Naive thymus-derived CD8-positive, alpha-beta T cell (primary cell): ENCODE measurements around the gene KRT1. TPM values are rescaled to one million over a fixed set of nuclear protein-coding genes. Genes with fewer than 3 reads are reported as not detected.
A peak's percentile ranks its signal among the peaks of the same experiment; 100 is the strongest.

Experiments
- ATAC-seq, 2 donors: fragments of 150-1000 bp; cut with Tn5 transposase in 1 of 2; sonication (Bioruptor Pico), chemical (Tn5 transposase) in 1 of 2; 1 replicate in 1 of 2; 2 replicates in 1 of 2; pipeline ENCODE4 v1.10.0; 2021; ENCODE audit warnings: mild to moderate bottlenecking in 2 of 2, moderate library complexity in 2 of 2
- POLR2A ChIA-PET: fragments of 350-600 bp; sonication (Branson Sonifier 250); formaldehyde crosslinking; loops from one replicate; lab custom pipeline; 2021; ENCODE audit warnings: antibody characterized with exemption; lab: Charles Lee
- DNase-seq, 10 donors: peaks; one replicate each; pipeline versions ENCODE4 v3.0.0 to v3.0.0-alpha.2; 2020 to 2022
- H3K27ac Mint-ChIP-seq, 10 donors: one replicate each; pipeline ENCODE4 v1.8.0; 2020 to 2022; ENCODE audit warnings: mild to moderate bottlenecking in 10 of 10, mixed read lengths in 10 of 10, moderate library complexity in 4 of 10, inconsistent platforms in 1 of 10
- H3K27me3 Mint-ChIP-seq, 5 donors: one replicate each; pipeline ENCODE4 v1.8.0; 2021 to 2022; ENCODE audit warnings: mixed read lengths in 5 of 5
- H3K36me3 Mint-ChIP-seq, 3 donors: one replicate each; pipeline ENCODE4 v1.8.0; 2020 to 2022; ENCODE audit warnings: mixed read lengths in 3 of 3, mild to moderate bottlenecking in 2 of 3, inconsistent platforms in 1 of 3
- H3K4me1 Mint-ChIP-seq, 4 donors: one replicate each; pipeline ENCODE4 v1.8.0; 2021 to 2022; ENCODE audit warnings: mixed read lengths in 4 of 4
- H3K4me3 Mint-ChIP-seq, 10 donors: one replicate each; pipeline ENCODE4 v1.8.0; 2020 to 2022; ENCODE audit warnings: mild to moderate bottlenecking in 10 of 10, mixed read lengths in 10 of 10, moderate library complexity in 6 of 10, inconsistent platforms in 1 of 10
- H3K9me3 Mint-ChIP-seq, 9 donors: one replicate each; pipeline ENCODE4 v1.8.0; 2020 to 2022; ENCODE audit warnings: mixed read lengths in 9 of 9, mild to moderate bottlenecking in 3 of 9, inconsistent platforms in 1 of 9, moderate library complexity in 1 of 9
- polyA plus RNA-seq, 3 donors: library from polyadenylated mRNA; unstranded; fragments of 300-500 nt; fragmentation: Illumina TruSeq; gene quantifications; one replicate each; pipeline ENCODE4 v1.2.3, GENCODE V29; 2021
- total RNA-seq, 8 experiments: library from RNA in 2 of 8; stranded (reverse) in 2 of 8; gene quantifications; one replicate each; pipeline ENCODE4 v1.2.3 and lab custom pipeline; 2021 to 2026

The KRT1 gene
- total and polyA plus RNA-seq, 5 experiments from 2014 or later = 0.31 TPM; not detected in 4

DNA sequence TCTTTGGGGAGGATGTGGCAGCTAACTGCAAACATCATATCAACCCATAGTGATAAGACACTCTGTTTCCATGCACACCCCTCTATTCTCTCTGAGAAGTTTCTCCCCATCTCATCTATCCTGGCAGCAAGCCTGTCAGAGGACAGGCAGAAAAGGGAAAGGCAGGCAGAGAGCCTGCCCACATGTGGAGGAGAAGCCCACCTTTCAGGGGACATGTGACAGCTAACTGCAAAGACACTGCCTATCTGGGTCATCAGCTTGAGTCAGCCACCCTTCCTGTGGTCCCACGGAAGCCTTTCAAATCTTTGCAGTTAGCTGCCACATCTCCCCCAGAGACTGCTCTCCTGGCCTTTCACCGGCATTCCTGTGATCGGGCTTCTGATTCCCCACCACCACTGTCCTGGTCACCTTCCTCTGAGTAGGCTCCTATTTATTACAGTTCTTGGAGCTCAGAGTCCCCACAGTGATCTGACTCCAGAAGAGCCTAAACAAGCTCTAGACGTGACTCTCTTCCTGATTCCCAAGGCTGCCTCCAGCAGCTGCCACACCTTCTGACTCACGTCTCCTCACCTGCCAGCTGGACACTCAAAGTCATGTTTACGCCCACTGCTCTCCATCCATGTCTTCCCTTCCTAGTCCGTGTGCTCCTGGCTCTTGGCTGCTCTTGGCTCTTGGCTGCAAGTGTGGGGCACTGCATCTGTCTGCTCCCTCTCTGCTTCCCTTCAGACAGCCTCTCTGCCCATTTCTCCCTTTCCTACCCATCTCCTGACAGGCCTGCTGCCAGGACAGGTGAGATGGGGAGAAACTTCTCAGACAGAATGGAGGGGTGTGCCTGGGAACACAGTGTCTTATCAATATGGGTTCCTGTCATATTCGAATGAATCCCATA lies 7.5 kb upstream of the KRT1 start:
- no peaks in the 10 kb centered on the region for H3K9me3 Mint-ChIP-seq
- peaks cover 42 to 75% (median 56%) of the 10 kb centered on the region in 4 donors for H3K4me1 Mint-ChIP-seq
- H3K4me3 Mint-ChIP-seq = no peak overlapping the region
- no peak for DNase-seq
- POLR2A ChIA-PET = interaction anchor here (1.4 to 1.7 kb wide), 2 partner anchors 14 to 25 kb away, joined by 3 to 5 read pairs; no protein-coding TSS in a partner anchor
- no peaks in the 10 kb centered on the region for H3K36me3 Mint-ChIP-seq
- ATAC-seq = no peak
- H3K27ac Mint-ChIP-seq = peak overlapping the region in 8 of 10 donors; percentile 1 to 83 (median 44)
- H3K27me3 Mint-ChIP-seq = peaks cover 0 to 2% (median 0%) of the 10 kb centered on the region in 5 donors

DNA sequence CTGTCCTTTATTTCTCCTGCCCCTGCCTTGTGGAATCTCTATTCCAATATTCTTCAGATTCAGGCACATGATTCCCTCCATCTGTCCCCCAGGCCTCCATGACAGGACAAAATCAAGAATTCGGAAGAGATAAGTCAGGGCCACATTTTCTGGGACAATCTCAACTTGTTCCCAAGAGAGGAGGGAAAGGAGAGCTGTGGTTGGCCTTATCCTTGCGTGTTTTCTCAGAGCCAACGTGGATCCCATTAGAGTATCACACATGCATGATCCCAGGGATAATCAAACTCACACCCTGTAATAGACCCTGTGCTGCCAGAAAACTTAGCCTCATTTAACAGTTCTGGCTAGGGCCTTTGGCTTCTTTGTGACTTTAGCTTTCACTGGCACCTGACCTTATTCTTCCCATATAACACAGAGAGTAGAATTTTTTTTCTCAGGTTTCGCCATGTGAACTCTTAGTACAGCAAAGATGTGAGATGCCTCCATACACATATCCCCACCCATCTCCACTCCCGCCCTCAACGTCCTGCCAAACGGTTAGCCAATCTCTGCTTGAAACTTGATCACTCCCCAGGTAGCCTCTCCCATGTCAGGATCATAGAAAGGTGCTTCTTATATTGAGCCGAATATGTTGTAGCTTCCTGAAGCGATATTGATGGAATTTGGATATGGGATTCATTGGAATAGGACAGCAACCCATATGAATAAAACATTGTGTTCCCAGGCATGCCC lies 6.7 kb upstream of the KRT1 start:
- Mint-ChIP-seq H3K36me3 (no peaks in the 10 kb centered on the region), H3K4me3 (no peak overlapping the region), H3K9me3 (no peaks in the 10 kb centered on the region), H3K27me3 (peaks cover 0 to 2% (median 0%) of the 10 kb centered on the region in 5 donors), H3K27ac (peak overlapping the region in 6 of 10 donors; percentile 7 to 74 (median 35)), H3K4me1 (peaks cover 42 to 75% (median 56%) of the 10 kb centered on the region in 4 donors)
- POLR2A ChIA-PET = interaction anchor here (1.4 to 1.7 kb wide), 2 partner anchors 13 to 24 kb away, joined by 3 to 5 read pairs; no protein-coding TSS in a partner anchor
- ATAC-seq (no peak), DNase-seq (no peak)

DNA sequence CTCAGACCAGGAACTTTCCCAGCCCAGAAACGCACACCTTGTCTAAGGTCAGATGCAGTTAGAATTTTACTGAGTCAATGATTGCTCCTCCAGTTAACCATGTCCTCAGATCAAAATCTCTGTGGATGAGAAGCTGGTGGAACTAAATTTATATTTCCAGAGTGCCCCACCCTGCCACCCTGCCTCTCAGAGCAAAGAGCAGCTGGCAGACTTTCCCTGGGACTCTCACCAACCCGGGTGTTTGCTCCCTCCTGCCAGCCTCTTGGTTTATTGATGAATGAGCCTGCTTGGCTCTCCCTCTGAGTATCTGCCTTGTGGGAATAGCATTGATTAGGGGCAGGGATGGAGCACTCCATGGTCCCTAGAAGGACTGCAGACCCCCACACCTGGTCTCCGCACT lies 5.9 kb upstream of the KRT1 start:
- no peak for DNase-seq
- no peaks in the 10 kb centered on the region for H3K9me3 Mint-ChIP-seq
- ATAC-seq = no peak
- no peaks in the 10 kb centered on the region for H3K36me3 Mint-ChIP-seq
- H3K4me3 Mint-ChIP-seq = no peak overlapping the region
- H3K4me1 Mint-ChIP-seq = peaks cover 42 to 75% (median 56%) of the 10 kb centered on the region in 4 donors
- peaks cover 0 to 2% (median 0%) of the 10 kb centered on the region in 5 donors for H3K27me3 Mint-ChIP-seq
- POLR2A ChIA-PET = interaction anchor here (1.7 kb wide), 1 partner anchor 12 kb away, joined by 5 read pairs; no protein-coding TSS in a partner anchor
- peak overlapping the region in 3 of 10 donors; percentile 19 to 42 (median 35) for H3K27ac Mint-ChIP-seq

DNA sequence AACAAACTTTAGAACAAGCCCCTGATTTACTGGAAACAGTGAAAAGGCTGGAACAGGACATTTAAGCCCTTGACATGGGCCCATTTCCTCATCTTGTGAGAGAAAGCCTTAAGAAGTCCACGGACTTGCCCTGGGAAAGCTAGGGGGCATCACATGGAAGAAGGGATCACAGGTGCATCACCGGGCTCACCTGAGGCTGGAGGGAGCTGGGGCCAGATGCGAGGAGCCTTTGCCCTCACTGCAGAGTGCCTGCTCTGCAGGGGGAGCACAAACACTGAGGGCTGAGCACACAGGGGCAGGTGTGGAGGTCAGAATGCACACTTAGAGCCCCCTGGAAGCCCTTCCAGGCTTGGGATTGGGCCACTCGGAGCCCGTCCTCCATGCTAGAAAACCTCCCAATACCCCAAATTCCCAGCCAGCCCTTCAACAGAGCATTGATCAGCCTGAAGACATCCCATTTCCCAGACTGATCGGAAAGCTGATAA lies 5.2 kb upstream of the KRT1 start:
- no peak for ATAC-seq
- Mint-ChIP-seq H3K36me3 (no peaks in the 10 kb centered on the region), H3K9me3 (no peaks in the 10 kb centered on the region), H3K4me1 (peaks cover 41 to 75% (median 56%) of the 10 kb centered on the region in 4 donors), H3K27ac (peak overlapping the region in 1 of 10 donors; percentile 56), H3K4me3 (no peak overlapping the region), H3K27me3 (peaks cover 0 to 2% (median 0%) of the 10 kb centered on the region in 5 donors)
- POLR2A ChIA-PET = no interaction called here
- DNase-seq = no peak

DNA sequence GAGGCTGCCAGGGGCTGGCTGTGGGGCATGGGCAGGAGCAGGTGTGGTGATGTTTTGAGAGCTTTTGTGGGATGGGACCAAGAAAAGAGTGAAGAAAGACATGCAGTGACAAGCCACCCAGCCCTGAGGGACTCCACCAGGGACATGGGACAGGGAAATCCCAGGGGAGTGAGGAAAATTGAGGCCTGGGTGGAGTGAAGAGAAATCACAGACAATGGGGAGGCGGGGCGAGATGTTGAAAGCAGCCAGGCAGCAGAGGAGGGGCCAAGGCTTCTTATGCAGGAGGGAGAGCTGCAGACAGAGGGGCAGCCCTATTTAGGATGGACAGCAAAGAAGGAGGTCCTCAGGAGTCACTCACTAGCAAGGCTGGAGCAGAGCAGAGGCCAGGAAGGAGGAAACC lies 4.2 kb upstream of the KRT1 start:
- DNase-seq = no peak
- peak overlapping the region in 5 of 10 donors; percentile 26 to 90 (median 53) for H3K27ac Mint-ChIP-seq
- no peak for ATAC-seq
- peaks cover 41 to 77% (median 48%) of the 10 kb centered on the region in 4 donors for H3K4me1 Mint-ChIP-seq
- H3K27me3 Mint-ChIP-seq = peaks cover 0 to 2% (median 0%) of the 10 kb centered on the region in 5 donors
- POLR2A ChIA-PET = no interaction called here
- peaks cover 0 to 1% (median 0%) of the 10 kb centered on the region in 3 donors for H3K36me3 Mint-ChIP-seq
- H3K9me3 Mint-ChIP-seq = no peaks in the 10 kb centered on the region
- H3K4me3 Mint-ChIP-seq = no peak overlapping the region

DNA sequence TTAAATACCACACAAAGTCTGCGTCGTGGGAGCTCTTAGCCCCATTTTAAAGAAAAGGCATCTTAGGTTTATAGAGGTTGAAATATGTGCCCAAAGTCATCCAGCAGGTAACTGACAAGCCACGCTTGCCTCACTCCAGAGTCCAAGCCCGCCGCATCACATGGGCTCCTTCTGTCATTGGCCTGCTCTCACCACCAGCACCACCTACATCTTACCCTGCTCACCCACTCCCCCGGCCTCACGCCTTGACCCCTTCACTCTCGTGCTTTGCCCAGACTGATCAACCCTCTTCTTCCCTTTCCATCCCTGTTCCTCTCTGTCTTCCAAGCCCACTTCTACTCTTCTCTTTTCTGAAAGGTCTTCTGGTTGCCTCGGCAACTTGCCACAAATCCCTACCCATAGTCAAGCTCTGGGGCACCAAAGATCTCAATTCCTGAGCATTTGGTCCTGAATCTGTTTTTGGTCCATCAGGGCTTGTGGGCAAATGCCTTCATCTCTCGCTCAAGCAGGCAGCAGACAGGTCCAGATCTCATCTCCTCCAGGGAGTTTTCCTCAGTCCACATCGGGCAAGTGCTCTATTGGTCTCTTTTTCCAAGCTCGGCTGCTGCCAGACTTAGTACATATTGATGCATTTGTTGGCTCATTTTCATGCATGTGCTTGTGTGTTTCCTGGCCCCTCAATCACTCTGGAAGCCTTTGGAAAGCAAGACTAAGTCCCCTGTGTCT lies 3.5 kb upstream of the KRT1 start:
- Mint-ChIP-seq H3K9me3 (no peaks in the 10 kb centered on the region), H3K36me3 (peaks cover 0 to 1% (median 0%) of the 10 kb centered on the region in 3 donors), H3K4me1 (peaks cover 40 to 70% (median 49%) of the 10 kb centered on the region in 4 donors), H3K4me3 (peak overlapping the region in 1 of 10 donors; percentile 4), H3K27me3 (peaks cover 0 to 2% (median 0%) of the 10 kb centered on the region in 5 donors), H3K27ac (peak overlapping the region in 9 of 10 donors; percentile 5 to 90 (median 53))
- DNase-seq = no peak
- POLR2A ChIA-PET = interaction anchor here (4.8 kb wide), 1 partner anchor 8 kb away, joined by 27 read pairs; no protein-coding TSS in a partner anchor
- ATAC-seq = no peak

DNA sequence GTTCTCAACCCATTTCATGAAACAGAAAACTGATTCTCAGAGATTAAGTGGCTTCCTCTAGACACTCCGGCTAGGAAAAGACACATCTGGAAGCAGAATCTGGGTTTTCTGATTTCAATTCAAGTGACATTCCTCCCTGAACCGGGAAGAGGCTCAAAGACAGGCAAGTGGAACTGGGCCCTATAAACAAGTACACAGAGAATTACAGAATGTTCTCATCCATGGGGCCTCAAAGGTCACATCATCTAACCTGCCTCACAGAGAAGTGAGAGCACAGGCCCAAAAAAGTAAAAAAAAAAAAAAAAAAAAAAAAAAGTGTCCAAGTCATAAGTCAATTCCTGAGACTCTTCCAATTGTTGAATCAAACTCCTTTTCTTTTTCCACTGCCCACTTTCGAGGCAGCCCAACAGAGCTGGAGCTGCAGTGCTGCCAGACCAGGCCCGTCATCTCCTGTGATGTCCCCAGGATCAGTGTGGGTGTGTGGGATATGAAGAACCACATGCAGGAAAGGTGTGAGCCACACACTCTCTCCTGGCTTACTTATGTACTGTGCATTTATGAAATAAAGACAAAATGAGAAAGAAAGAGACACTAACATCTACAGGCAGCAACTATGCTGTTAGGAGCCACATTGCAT lies 2.8 kb upstream of the KRT1 start:
- ATAC-seq = no peak
- POLR2A ChIA-PET = interaction anchor here (4.8 kb wide), 1 partner anchor 8 kb away, joined by 27 read pairs; no protein-coding TSS in a partner anchor
- no peaks in the 10 kb centered on the region for H3K9me3 Mint-ChIP-seq
- no peak overlapping the region for H3K4me3 Mint-ChIP-seq
- H3K36me3 Mint-ChIP-seq = peaks cover 0 to 1% (median 0%) of the 10 kb centered on the region in 3 donors
- H3K27ac Mint-ChIP-seq = peak overlapping the region in 9 of 10 donors; percentile 0 to 94 (median 82)
- no peak for DNase-seq
- H3K4me1 Mint-ChIP-seq = peaks cover 36 to 63% (median 47%) of the 10 kb centered on the region in 4 donors
- peaks cover 0 to 2% (median 0%) of the 10 kb centered on the region in 5 donors for H3K27me3 Mint-ChIP-seq

DNA sequence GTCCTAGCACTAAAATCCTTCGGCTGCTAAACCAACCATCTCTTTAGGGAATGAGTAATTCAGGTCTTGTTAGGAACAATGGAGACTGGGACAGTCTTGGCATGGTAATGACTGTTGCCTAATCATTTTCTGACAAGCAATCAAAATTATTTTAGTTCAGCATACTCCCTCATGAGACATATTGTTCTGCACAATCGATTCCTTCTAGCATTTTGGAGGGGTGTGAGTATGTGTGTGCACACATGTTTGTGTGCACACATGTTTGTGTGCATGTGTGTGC lies 2.1 kb upstream of the KRT1 start:
- Mint-ChIP-seq H3K36me3 (peaks cover 0 to 1% (median 0%) of the 10 kb centered on the region in 3 donors), H3K27ac (peak overlapping the region in 9 of 10 donors; percentile 47 to 94 (median 87)), H3K4me1 (peaks cover 32 to 56% (median 40%) of the 10 kb centered on the region in 4 donors), H3K4me3 (peak overlapping the region in 3 of 10 donors; percentile 15 to 49 (median 25)), H3K27me3 (peaks cover 0 to 2% (median 0%) of the 10 kb centered on the region in 5 donors), H3K9me3 (no peaks in the 10 kb centered on the region)
- ATAC-seq (no peak), DNase-seq (no peak)
- POLR2A ChIA-PET = interaction anchor here (4.8 kb wide), 1 partner anchor 9 kb away, joined by 27 read pairs; no protein-coding TSS in a partner anchor

DNA sequence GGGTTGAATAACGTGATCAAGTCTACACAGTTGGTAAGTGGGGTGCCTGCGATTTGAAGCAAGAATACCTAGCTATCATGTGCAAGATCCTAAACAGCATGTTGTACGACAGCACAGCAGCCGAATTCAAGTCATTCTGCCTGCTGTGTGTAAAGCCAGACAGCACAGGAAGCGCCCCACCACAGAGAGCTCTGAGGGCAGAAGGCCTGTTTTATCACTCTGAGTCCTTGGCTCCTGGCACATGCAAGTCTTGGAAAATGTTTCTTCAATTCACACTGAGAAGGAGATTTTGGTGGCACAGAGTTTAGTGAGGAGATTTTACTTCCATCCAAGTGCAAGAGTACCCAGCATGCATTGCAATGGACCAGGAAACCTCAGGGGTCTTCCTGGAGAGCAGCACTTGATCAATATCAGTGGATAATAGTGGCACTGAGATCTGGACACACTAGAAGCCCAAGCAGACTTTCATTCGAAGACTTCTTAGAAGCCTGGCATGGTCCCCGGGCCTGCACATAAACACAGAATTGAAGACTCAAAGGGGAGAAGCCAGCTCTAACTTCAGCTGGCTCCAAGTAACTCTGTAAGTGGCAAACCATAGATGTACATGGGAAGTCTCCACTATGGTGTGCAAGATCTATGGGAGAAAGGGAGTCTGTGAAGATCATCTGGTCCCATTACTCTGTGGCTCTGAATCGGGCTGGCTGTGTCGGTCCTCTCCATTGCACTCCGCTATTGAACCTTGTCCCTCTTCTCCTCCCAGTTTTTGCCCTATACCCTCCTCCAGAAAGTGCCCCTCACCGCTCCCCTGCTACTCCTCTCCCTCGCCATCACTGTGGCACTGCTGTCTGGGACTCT lies 1.5 kb upstream of the KRT1 start:
- no peaks in the 10 kb centered on the region for H3K9me3 Mint-ChIP-seq

DNA sequence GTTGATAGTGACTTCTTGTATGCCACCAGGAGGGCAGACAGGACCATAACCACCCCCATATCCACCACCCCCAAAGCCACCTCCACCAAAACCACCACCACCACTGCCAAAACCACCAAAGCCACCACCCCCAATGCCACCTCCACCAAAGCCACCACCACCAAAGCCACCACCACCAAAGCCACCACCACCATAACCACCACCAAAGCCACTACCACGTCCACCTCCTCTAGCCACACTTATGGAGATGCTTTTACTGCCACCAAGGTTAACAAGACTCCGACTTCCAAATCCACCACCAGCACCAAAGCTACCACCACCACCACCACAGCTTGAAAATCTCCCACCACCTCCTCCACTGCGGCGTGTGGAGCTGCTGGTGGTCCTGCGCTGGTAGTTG lies 332 bp downstream of the KRT1 start:
- no peaks in the 10 kb centered on the region for H3K9me3 Mint-ChIP-seq
- H3K4me3 Mint-ChIP-seq = no peak overlapping the region
- peak overlapping the region in 5 of 10 donors; percentile 42 to 88 (median 53) for H3K27ac Mint-ChIP-seq
- DNase-seq (no peak), ATAC-seq (no peak)
- peaks cover 34 to 68% (median 41%) of the 10 kb centered on the region in 4 donors for H3K4me1 Mint-ChIP-seq
- H3K36me3 Mint-ChIP-seq = peaks cover 0 to 1% (median 0%) of the 10 kb centered on the region in 3 donors
- POLR2A ChIA-PET = interaction anchor here (1.2 to 4.8 kb wide), 5 partner anchors 11 to 68 kb away, joined by 3 to 27 read pairs (median 4); no protein-coding TSS in a partner anchor
- H3K27me3 Mint-ChIP-seq = no peaks in the 10 kb centered on the region

More for the DNA sequence above, 1.5 kb upstream of the KRT1 start:
- peak; percentile 99 for ATAC-seq
- DNase-seq = peak; percentile 16 to 72 (median 50)
- POLR2A ChIA-PET = interaction anchor here (0.9 to 4.8 kb wide), 7 partner anchors 10 to 39 kb away, joined by 3 to 27 read pairs (median 3); no protein-coding TSS in a partner anchor
- H3K27me3 Mint-ChIP-seq = no peaks in the 10 kb centered on the region
- H3K4me3 Mint-ChIP-seq = peak overlapping the region in 9 of 10 donors; percentile 20 to 70 (median 50)
- H3K36me3 Mint-ChIP-seq = peaks cover 0 to 1% (median 0%) of the 10 kb centered on the region in 3 donors
- H3K4me1 Mint-ChIP-seq = peaks cover 32 to 58% (median 38%) of the 10 kb centered on the region in 4 donors
- H3K27ac Mint-ChIP-seq = peak overlapping the region; percentile 47 to 94 (median 90)
